Tibial nerve (tissue), 3 donors: ENCODE data around the gene DUS2.

Experiments used
- POLR2A ChIP-seq, 2 donors: fragments of 450-650 bp; IDR thresholded peaks; one replicate each; pipeline ENCODE4 v1.6.1; 2017; ENCODE audit warnings: antibody characterized with exemption in 2 of 2, mild to moderate bottlenecking in 2 of 2, moderate library complexity in 2 of 2
- TF ChIP-seq, protein P1 (sequence below), 5 experiments: fragments of 200-600 bp in 3 of 5; fragments of 450-650 bp in 2 of 5; sonication (generic) in 3 of 5; IDR thresholded peaks; one replicate each; pipeline ENCODE4 v1.5.1; 2016 to 2019; ENCODE audit warnings: antibody characterized with exemption in 5 of 5, mild to moderate bottlenecking in 3 of 5, moderate library complexity in 2 of 5

DNA sequence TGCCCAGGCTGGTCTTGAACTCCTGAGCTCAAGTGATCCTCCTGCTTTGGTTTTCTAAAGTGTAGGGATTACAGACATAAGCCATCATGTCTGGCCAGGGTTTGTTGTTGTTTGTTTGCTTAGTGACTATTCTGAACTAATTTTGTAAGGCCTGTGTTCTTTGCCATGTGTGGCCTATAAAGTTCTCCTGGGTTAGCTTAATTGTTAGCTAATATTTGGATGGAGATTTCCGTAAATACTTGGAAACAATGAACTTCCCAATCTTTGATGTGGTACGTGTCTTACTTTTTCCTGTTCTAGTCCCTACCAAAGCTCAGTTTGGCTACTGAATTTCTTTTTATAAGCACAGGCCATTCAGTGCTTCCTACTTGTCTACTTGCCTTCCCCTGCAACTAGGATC, 24.9 kb downstream of the DUS2 start:
- TF ChIP-seq, protein P1, sequence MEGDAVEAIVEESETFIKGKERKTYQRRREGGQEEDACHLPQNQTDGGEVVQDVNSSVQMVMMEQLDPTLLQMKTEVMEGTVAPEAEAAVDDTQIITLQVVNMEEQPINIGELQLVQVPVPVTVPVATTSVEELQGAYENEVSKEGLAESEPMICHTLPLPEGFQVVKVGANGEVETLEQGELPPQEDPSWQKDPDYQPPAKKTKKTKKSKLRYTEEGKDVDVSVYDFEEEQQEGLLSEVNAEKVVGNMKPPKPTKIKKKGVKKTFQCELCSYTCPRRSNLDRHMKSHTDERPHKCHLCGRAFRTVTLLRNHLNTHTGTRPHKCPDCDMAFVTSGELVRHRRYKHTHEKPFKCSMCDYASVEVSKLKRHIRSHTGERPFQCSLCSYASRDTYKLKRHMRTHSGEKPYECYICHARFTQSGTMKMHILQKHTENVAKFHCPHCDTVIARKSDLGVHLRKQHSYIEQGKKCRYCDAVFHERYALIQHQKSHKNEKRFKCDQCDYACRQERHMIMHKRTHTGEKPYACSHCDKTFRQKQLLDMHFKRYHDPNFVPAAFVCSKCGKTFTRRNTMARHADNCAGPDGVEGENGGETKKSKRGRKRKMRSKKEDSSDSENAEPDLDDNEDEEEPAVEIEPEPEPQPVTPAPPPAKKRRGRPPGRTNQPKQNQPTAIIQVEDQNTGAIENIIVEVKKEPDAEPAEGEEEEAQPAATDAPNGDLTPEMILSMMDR (IDR thresholded peaks at IDR 0.05) = no peak
- TF ChIP-seq POLR2A (IDR thresholded peaks at IDR 0.05) = no peak
